ENCODE results near the gene AP3B1.

AP3B1 gene

GRCh38 chr5:78277715-78278114, 16.8 kb downstream of the AP3B1 start:
- no peak overlapping the region for H3K27ac ChIP-seq
- TF ChIP-seq CTCF (conservative IDR thresholded peaks at IDR 0.05), result no peak
- no peak for TF ChIP-seq ZFX (IDR thresholded peaks at IDR 0.05)

GRCh38 chr5:78275998-78276543, 18.4 kb downstream of the AP3B1 start:
- no peak overlapping the region for H3K27ac ChIP-seq
- TF ChIP-seq CTCF (conservative IDR thresholded peaks at IDR 0.05) (no peak), ZFX (IDR thresholded peaks at IDR 0.05) (no peak)

GRCh38 chr5:78274540-78275197, 19.8 kb downstream of the AP3B1 start:
- H3K27ac ChIP-seq, result no peak overlapping the region
- no peak for TF ChIP-seq ZFX (IDR thresholded peaks at IDR 0.05)
- TF ChIP-seq CTCF (conservative IDR thresholded peaks at IDR 0.05), result no peak

GRCh38 chr5:78273436-78273835, 21.1 kb downstream of the AP3B1 start:
- no peak for TF ChIP-seq CTCF (conservative IDR thresholded peaks at IDR 0.05)
- TF ChIP-seq ZFX (IDR thresholded peaks at IDR 0.05), result no peak
- no peak overlapping the region for H3K27ac ChIP-seq

- TF ChIP-seq CTCF (conservative IDR thresholded peaks at IDR 0.05) (no peak), ZFX (IDR thresholded peaks at IDR 0.05) (no peak)
- no peak overlapping the region for H3K27ac ChIP-seq
These were observed 22.7 kb downstream of the AP3B1 start for GRCh38 chr5:78271766-78272165.

- H3K27ac ChIP-seq, result no peak overlapping the region
- TF ChIP-seq CTCF (conservative IDR thresholded peaks at IDR 0.05) (peak; percentile 70), ZFX (IDR thresholded peaks at IDR 0.05) (no peak)
These were observed 25.3 kb downstream of the AP3B1 start for GRCh38 chr5:78269088-78269703.

- no peak for TF ChIP-seq CTCF (conservative IDR thresholded peaks at IDR 0.05)
- no peak for TF ChIP-seq ZFX (IDR thresholded peaks at IDR 0.05)
- H3K27ac ChIP-seq, result no peak overlapping the region
These were observed 26.1 kb downstream of the AP3B1 start for GRCh38 chr5:78268356-78268755.

Measured in C4-2B (cell line).